Epithelial cell of proximal tubule (primary cell): Measurements from ENCODE around the gene RAD52. TPM values are rescaled to one million over a fixed set of nuclear protein-coding genes. Genes with fewer than 3 reads are reported as not detected.

Experiments
- DNase-seq: peaks from one replicate; pipeline ENCODE4 v3.0.0-alpha.2; 2011; ENCODE audit warnings: low read depth
- H3K4me3 ChIP-seq: 2 replicates; pipeline ENCODE4 v1.5.1; 2011; ENCODE audit warnings: low read depth, mild to moderate bottlenecking, low read length
- CTCF ChIP-seq: conservative IDR thresholded peaks from 2 replicates; pipeline ENCODE4 v1.5.1; 2012; ENCODE audit warnings: low read depth, mild to moderate bottlenecking, low read length
- total RNA-seq: library from RNA; depleted of rRNA; stranded (reverse); fragments of >200 nt; gene quantifications from 2 replicates; pipeline ENCODE4 v1.2.3, GENCODE V29; 2015

RAD52 gene
- total RNA-seq, 1 donor from 2014 or later = 3.7 TPM

- no peak overlapping the region for H3K4me3 ChIP-seq
- TF ChIP-seq CTCF = no peak
- DNase-seq = no peak
Observed at GRCh38 chr12:916240-916639, 33.3 kb downstream of the RAD52 start.

GRCh38 chr12:915090-915489, 34.4 kb downstream of the RAD52 start:
- no peak for DNase-seq
- no peak for TF ChIP-seq CTCF
- no peak overlapping the region for H3K4me3 ChIP-seq

- H3K4me3 ChIP-seq = no peak overlapping the region
- no peak for TF ChIP-seq CTCF
Observed at GRCh38 chr12:913919-914698, 35.4 kb downstream of the RAD52 start.

GRCh38 chr12:912466-913235, 36.8 kb downstream of the RAD52 start:
- no peak for TF ChIP-seq CTCF
- DNase-seq = no peak
- H3K4me3 ChIP-seq = no peak overlapping the region

More at GRCh38 chr12:913919-914698, 35.4 kb downstream of the RAD52 start:
- peak; percentile 80 for DNase-seq

GRCh38 chr12:911191-911826, 38.2 kb downstream of the RAD52 start:
- no peak overlapping the region for H3K4me3 ChIP-seq
- TF ChIP-seq CTCF = no peak
- no peak for DNase-seq

GRCh38 chr12:910416-910815, 39.1 kb downstream of the RAD52 start:
- H3K4me3 ChIP-seq = no peak overlapping the region
- DNase-seq = no peak
- no peak for TF ChIP-seq CTCF
